Panc1 (cell line): Measurements from ENCODE around the gene NIPAL1. TPM values are rescaled to one million over a fixed set of nuclear protein-coding genes. Genes with fewer than 3 reads are reported as not detected.
A peak's percentile ranks its signal among the peaks of the same experiment; 100 is the strongest.

Source experiments
- ATAC-seq: fragments of 200-7000 bp; cut with Tn5 transposase; 2 replicates; pipeline ENCODE4 v1.9.1; 2020; ENCODE audit warnings: mild to moderate bottlenecking, moderate library complexity
- Bru-seq: library from RNA; stranded (reverse); fragments of 400-500 nt; gene quantifications from one replicate; lab custom pipeline; 2021; lab: Mats Ljungman, UMichigan
- BruChase-seq, 2 experiments: library from RNA; stranded (reverse); fragments of 400-500 nt; gene quantifications; one replicate each; lab custom pipeline; 2021; lab: Mats Ljungman, UMichigan
- BruUV-seq: library from RNA; stranded (reverse); fragments of 400-500 nt; replicated peaks from 2 replicates; lab custom pipeline; 2021; lab: Mats Ljungman, UMichigan
- CTCF ChIA-PET: fragments of 300-600 bp; sonication (Branson Sonifier 250); formaldehyde crosslinking; loops from one replicate; lab custom pipeline; 2022; ENCODE audit warnings: antibody characterized with exemption; lab: Charles Lee
- POLR2A ChIA-PET: fragments of 300-600 bp; sonication (Branson Sonifier 250); formaldehyde crosslinking; loops from one replicate; lab custom pipeline; 2022; ENCODE audit warnings: antibody characterized with exemption; lab: Charles Lee
- DNase-seq: peaks from one replicate; pipeline ENCODE4 v3.0.0-alpha.2; 2010; ENCODE audit warnings: low read depth, low spot score
- H3K27ac ChIP-seq: 2 replicates; pipeline ENCODE4 v1.5.1; 2011; ENCODE audit warnings: mild to moderate bottlenecking, low read length, inconsistent platforms
- H3K27me3 ChIP-seq: fragments of 200-500 bp; sonication (Bioruptor generic); 2 replicates; pipeline ENCODE4 v1.6.0; 2014; ENCODE audit warnings: low read length, inconsistent platforms; ENCODE audit not compliant: control insufficient read depth, insufficient read depth
- H3K36me3 ChIP-seq: fragments of 200-500 bp; sonication (Bioruptor generic); 2 replicates; pipeline ENCODE4 v1.5.1; 2014; ENCODE audit warnings: inconsistent platforms, mild to moderate bottlenecking, low read length, moderate library complexity; ENCODE audit not compliant: control insufficient read depth, insufficient read depth
- H3K4me1 ChIP-seq: 2 replicates; pipeline ENCODE4 v1.5.1; 2011; ENCODE audit warnings: inconsistent platforms, mild to moderate bottlenecking, low read length, moderate library complexity; ENCODE audit not compliant: control insufficient read depth, insufficient read depth
- H3K4me3 ChIP-seq, 2 experiments: 2 replicates each; pipeline ENCODE4 v1.5.1; 2011 to 2012; ENCODE audit warnings: low read depth in 2 of 2, low read length in 2 of 2, mild to moderate bottlenecking in 2 of 2, inconsistent platforms in 1 of 2, moderate library complexity in 1 of 2
- H3K9me3 ChIP-seq: fragments of 200-500 bp; sonication (Bioruptor generic); 2 replicates; pipeline ENCODE4 v1.5.1; 2014; ENCODE audit warnings: low read depth, mild to moderate bottlenecking, inconsistent platforms, low read length, moderate library complexity; ENCODE audit not compliant: control insufficient read depth, insufficient read depth
- CTCF ChIP-seq: fragments of 450-650 bp; IDR thresholded peaks from 2 replicates; pipeline ENCODE4 v1.5.1; 2017; ENCODE audit warnings: mild to moderate bottlenecking
- POLR2AphosphoS5 ChIP-seq: IDR thresholded peaks from 2 replicates; pipeline ENCODE4 v1.6.1; 2012; ENCODE audit warnings: mild to moderate bottlenecking, low read depth, low read length, moderate library complexity
- SIN3A ChIP-seq: IDR thresholded peaks from 2 replicates; pipeline ENCODE4 v1.6.1; 2012; ENCODE audit warnings: low read depth, mild to moderate bottlenecking, low read length, moderate library complexity, borderline replicate concordance; ENCODE audit not compliant: insufficient read depth
- TCF7L2 ChIP-seq: IDR thresholded peaks from 2 replicates; pipeline ENCODE4 v1.6.1; 2011; ENCODE audit warnings: mild to moderate bottlenecking, low read depth, low read length, inconsistent platforms
- in situ Hi-C: cut with HindIII; loops from 2 replicates; pipeline ENCODE4 v1.10.0; 2016; ENCODE audit warnings: low sequenced_read_pairs, low pct_unique_long_range_greater_than_20kb
- intact Hi-C: fragments of 100-400 bp; cut with micrococcal nuclease; formaldehyde crosslinking; loops from one replicate; pipeline ENCODE4 v1.10.0; 2022; ENCODE audit not compliant: unreplicated experiment
- long read RNA-seq: library from polyadenylated mRNA; unstranded; transcript quantifications from one replicate; pipeline ENCODE4 v2.0.0, GENCODE V29; 2021; ENCODE audit not compliant: unreplicated experiment
- polyA plus RNA-seq: library from polyadenylated mRNA; unstranded; fragments of >200 nt; gene quantifications from one replicate; pipeline ENCODE4 v1.2.1, GENCODE V29; 2012; ENCODE audit warnings: missing spikeins; ENCODE audit not compliant: insufficient read length
- total RNA-seq: library from RNA; stranded (reverse); gene quantifications from one replicate; pipeline ENCODE4 v1.2.1, GENCODE V29; 2021; ENCODE audit not compliant: unreplicated experiment
- TF ChIP-seq, protein P1 (sequence below), 2 experiments: IDR thresholded peaks; 2 replicates each; pipeline ENCODE4 v1.6.1; 2011 to 2012; ENCODE audit warnings: low read depth in 2 of 2, control low read depth in 1 of 2, low read length in 1 of 2, mild to moderate bottlenecking in 1 of 2, moderate library complexity in 1 of 2; ENCODE audit not compliant: insufficient read depth in 1 of 2

Gene NIPAL1
- 0.82 TPM for total RNA-seq
- polyA plus RNA-seq = 0.46 TPM
- percentile 27 among the genes with signal in this experiment for Bru-seq, nascent RNA
- percentile 27 among the genes with signal in this experiment for BruChase-seq, experiment 1, labeled RNA remaining after a 2-hour chase
- BruChase-seq, experiment 2, labeled RNA remaining after a 6-hour chase = percentile 28 among the genes with signal in this experiment
- long read RNA-seq = 0 reads

DNA sequence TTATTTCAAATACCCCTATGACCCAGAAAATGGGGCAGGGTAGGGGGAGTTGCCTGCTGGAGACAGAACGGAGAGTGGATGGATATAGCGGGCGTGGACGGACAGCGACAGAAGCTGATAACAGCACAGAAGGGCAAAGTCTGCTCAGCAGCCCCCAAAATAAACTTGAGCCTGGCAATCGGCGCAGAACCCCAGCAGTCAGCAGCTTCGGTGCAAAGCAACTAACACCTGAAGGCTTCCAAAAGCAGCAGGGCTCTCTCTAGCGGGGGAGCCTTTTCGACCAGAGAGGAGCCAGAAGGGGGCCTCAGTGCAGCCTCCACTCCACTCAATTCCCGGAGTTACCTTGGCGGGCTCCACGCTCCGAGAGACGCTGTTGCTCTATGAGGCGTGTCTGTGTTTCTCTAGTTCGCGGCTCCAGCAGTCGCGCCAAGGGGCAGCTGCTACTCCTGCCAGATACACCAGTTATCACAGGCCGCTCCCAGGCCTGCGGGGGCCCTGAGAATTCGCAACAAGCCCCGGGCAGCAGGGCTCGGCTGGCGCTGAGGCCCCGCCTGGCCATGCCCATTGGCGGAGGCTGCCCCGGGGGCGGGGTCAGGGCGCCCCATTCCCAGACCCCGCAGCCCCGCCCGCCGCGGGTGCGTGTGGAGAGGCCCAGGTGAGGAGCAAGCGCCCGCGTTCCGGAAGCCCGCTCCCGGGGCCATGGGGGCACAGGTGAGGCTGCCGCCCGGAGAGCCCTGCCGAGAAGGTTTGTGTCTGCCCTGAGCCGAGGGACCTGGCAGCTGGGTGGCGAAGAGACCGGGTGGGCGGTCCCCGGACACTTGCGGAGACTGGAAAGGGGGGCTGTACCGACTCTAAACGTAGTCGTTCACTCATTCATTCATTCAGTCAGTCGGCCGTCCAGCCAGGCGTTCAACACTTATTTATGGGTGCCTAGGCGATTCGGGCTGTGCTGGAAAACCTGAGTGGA is at the start of gene NIPAL1, which contains the start of gene CNGA1:
TSS of gene NIPAL1 (plus strand) at position 632 of the 967 bp plus-strand sequence. CDS start at position 700, 68 bp downstream.
TSS of gene CNGA1 (minus strand) at position 541 of the 967 bp plus-strand sequence. CDS start 63,992 bp downstream, outside the sequence.
- DNase-seq (no peak), ATAC-seq (peak; percentile 98)
- TF ChIP-seq CTCF (peak; percentile 60), SIN3A (no peak)
- Histone ChIP-seq H3K4me3 (peak within 1 kb of the TSS; percentile 59 to 66), H3K4me1 (no peaks in the 10 kb centered on the region), H3K27me3 (no peaks in the 10 kb centered on the region), H3K27ac (no peak within 1 kb of the TSS), H3K9me3 (no peaks in the 10 kb centered on the region), H3K36me3 (0 out of 2 replicates have a peak, but pooled peaks cover 3% of the 10 kb centered on the region)
- BruUV-seq = no TSS peak
- ChIA-PET POLR2A (no interaction called here), CTCF (no interaction called here)
- intact Hi-C loops (no loop called here), in situ Hi-C loops (no loop called here)

DNA sequence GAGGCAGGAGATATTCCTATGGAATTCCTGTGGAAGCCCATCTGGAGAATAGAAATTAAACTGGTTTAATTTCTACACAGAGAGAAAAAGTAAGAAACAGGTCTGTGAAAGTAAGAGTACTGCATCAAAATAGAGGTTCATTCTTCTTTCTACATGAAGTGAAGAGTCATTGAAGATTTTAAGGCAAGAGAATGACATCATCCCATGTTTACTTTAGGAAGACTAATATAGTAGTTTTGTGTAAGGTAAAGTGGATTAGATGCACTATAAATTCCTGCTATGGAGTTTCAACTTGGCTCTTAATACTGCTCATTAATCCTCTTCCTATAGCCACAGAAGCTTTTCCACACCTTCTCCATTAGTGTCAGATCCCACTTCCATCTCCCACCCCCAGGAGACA is 47.7 kb upstream of the NIPAL1 start:
- ATAC-seq (no peak), DNase-seq (no peak)
- H3K4me1 ChIP-seq = no peaks in the 10 kb centered on the region
- in situ Hi-C loops (no loop called here), intact Hi-C loops (no loop called here)
- H3K9me3 ChIP-seq = no peaks in the 10 kb centered on the region
- POLR2A ChIA-PET = no interaction called here
- no TSS peak for BruUV-seq
- no peak overlapping the region for H3K4me3 ChIP-seq
- CTCF ChIA-PET = no interaction called here
- H3K27ac ChIP-seq = no peak overlapping the region
- H3K36me3 ChIP-seq = no peaks in the 10 kb centered on the region
- TF ChIP-seq POLR2AphosphoS5 = no peak
- TF ChIP-seq CTCF = no peak
- no peak for TF ChIP-seq SIN3A
- TF ChIP-seq, protein P1, sequence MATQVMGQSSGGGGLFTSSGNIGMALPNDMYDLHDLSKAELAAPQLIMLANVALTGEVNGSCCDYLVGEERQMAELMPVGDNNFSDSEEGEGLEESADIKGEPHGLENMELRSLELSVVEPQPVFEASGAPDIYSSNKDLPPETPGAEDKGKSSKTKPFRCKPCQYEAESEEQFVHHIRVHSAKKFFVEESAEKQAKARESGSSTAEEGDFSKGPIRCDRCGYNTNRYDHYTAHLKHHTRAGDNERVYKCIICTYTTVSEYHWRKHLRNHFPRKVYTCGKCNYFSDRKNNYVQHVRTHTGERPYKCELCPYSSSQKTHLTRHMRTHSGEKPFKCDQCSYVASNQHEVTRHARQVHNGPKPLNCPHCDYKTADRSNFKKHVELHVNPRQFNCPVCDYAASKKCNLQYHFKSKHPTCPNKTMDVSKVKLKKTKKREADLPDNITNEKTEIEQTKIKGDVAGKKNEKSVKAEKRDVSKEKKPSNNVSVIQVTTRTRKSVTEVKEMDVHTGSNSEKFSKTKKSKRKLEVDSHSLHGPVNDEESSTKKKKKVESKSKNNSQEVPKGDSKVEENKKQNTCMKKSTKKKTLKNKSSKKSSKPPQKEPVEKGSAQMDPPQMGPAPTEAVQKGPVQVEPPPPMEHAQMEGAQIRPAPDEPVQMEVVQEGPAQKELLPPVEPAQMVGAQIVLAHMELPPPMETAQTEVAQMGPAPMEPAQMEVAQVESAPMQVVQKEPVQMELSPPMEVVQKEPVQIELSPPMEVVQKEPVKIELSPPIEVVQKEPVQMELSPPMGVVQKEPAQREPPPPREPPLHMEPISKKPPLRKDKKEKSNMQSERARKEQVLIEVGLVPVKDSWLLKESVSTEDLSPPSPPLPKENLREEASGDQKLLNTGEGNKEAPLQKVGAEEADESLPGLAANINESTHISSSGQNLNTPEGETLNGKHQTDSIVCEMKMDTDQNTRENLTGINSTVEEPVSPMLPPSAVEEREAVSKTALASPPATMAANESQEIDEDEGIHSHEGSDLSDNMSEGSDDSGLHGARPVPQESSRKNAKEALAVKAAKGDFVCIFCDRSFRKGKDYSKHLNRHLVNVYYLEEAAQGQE (IDR thresholded peaks at IDR 0.05; ENCODE audit: insufficient read depth in 1 of 2, low read depth in 2 of 2, low read length in 1 of 2) = no peak
- TF ChIP-seq TCF7L2 = no peak
- H3K27me3 ChIP-seq = no peaks in the 10 kb centered on the region
